CD4-positive, alpha-beta memory T cell (primary cell): ENCODE data around the gene PRSS56. TPM values are rescaled to one million over a fixed set of nuclear protein-coding genes. Genes with fewer than 3 reads are reported as not detected.

Source experiments
- CTCF ChIA-PET: fragments of 350-600 bp; sonication (Branson Sonifier 250); formaldehyde crosslinking; loops from one replicate; lab custom pipeline; 2021; ENCODE audit warnings: inconsistent platforms; ENCODE audit not compliant: partially characterized antibody; lab: Charles Lee
- POLR2A ChIA-PET: fragments of 350-600 bp; sonication (Branson Sonifier 250); formaldehyde crosslinking; loops from one replicate; lab custom pipeline; 2021; ENCODE audit not compliant: partially characterized antibody; lab: Charles Lee
- DNase-seq, 5 donors: peaks; one replicate each; pipeline versions ENCODE4 v3.0.0 to v3.0.0-alpha.2; 2020 to 2022; ENCODE audit warnings: mixed read lengths in 1 of 5
- H3K27ac ChIP-seq: one replicate; pipeline ENCODE4 v1.7.0; 2013; ENCODE audit warnings: low read depth, low read length
- H3K27me3 ChIP-seq: 2 replicates; pipeline ENCODE4 v1.7.0; 2013; ENCODE audit warnings: mild to moderate bottlenecking, low read length, moderate library complexity; ENCODE audit not compliant: insufficient read depth
- H3K36me3 ChIP-seq: 2 replicates; pipeline ENCODE4 v1.7.0; 2013; ENCODE audit warnings: mild to moderate bottlenecking, low read length, moderate library complexity; ENCODE audit not compliant: insufficient read depth
- H3K4me1 ChIP-seq: 2 replicates; pipeline ENCODE4 v1.7.0; 2013; ENCODE audit warnings: mild to moderate bottlenecking, low read length, moderate library complexity; ENCODE audit not compliant: insufficient read depth
- H3K4me3 ChIP-seq, 2 donors: one replicate each; pipeline ENCODE4 v1.7.0; 2013; ENCODE audit warnings: low read length in 2 of 2, mild to moderate bottlenecking in 1 of 2
- H3K9me3 ChIP-seq, 2 donors: one replicate each; pipeline ENCODE4 v1.7.0; 2013; ENCODE audit warnings: low read length in 2 of 2, control low read depth in 1 of 2; ENCODE audit not compliant: control insufficient read depth in 1 of 2
- H3K27ac Mint-ChIP-seq, 7 donors: one replicate each; pipeline ENCODE4 v1.8.0; 2020 to 2021; ENCODE audit warnings: mixed read lengths in 7 of 7, mild to moderate bottlenecking in 6 of 7, inconsistent platforms in 3 of 7, moderate library complexity in 3 of 7
- H3K27me3 Mint-ChIP-seq, 2 donors: one replicate each; pipeline ENCODE4 v1.8.0; 2020 to 2021; ENCODE audit warnings: mixed read lengths in 2 of 2
- H3K36me3 Mint-ChIP-seq, 2 donors: one replicate each; pipeline ENCODE4 v1.8.0; 2020 to 2021; ENCODE audit warnings: mixed read lengths in 2 of 2, inconsistent platforms in 1 of 2, mild to moderate bottlenecking in 1 of 2
- H3K4me1 Mint-ChIP-seq, 4 donors: one replicate each; pipeline ENCODE4 v1.8.0; 2020 to 2021; ENCODE audit warnings: mixed read lengths in 4 of 4, mild to moderate bottlenecking in 1 of 4
- H3K4me3 Mint-ChIP-seq, 8 donors: one replicate each; pipeline ENCODE4 v1.8.0; 2020 to 2021; ENCODE audit warnings: mixed read lengths in 8 of 8, mild to moderate bottlenecking in 7 of 8, moderate library complexity in 6 of 8, inconsistent platforms in 3 of 8
- H3K9me3 Mint-ChIP-seq, 8 donors: one replicate each; pipeline ENCODE4 v1.8.0; 2020 to 2021; ENCODE audit warnings: mixed read lengths in 8 of 8, mild to moderate bottlenecking in 5 of 8, inconsistent platforms in 3 of 8, moderate library complexity in 1 of 8
- intact Hi-C: fragments of 100-400 bp; cut with micrococcal nuclease; formaldehyde crosslinking; loops from one replicate; pipeline ENCODE4 v1.15.1; 2023
- polyA plus RNA-seq, 2 donors: library from polyadenylated mRNA; unstranded; fragments of 300-500 nt; fragmentation: Illumina TruSeq; gene quantifications; one replicate each; pipeline ENCODE4 v1.2.3, GENCODE V29; 2021
- total RNA-seq, 2 experiments: library from RNA; stranded (reverse); gene quantifications; one replicate each; pipeline ENCODE4 v1.2.3, GENCODE V29; 2021

The PRSS56 gene
- total and polyA plus RNA-seq, 4 experiments from 2014 or later: not detected

GRCh38 chr2:232540441-232541041, 20.4 kb downstream of the PRSS56 start:
- intact Hi-C loops: no loop called here
- H3K27me3 Mint-ChIP-seq: peaks cover 3 to 16% of the 10 kb centered on the region in 2 donors
- Histone ChIP-seq H3K27ac (no peak overlapping the region), H3K4me3 (no peak overlapping the region), H3K36me3 (no peaks in the 10 kb centered on the region), H3K4me1 (no peaks in the 10 kb centered on the region), H3K27me3 (no peaks in the 10 kb centered on the region), H3K9me3 (no peaks in the 10 kb centered on the region)
- peaks cover 3 to 6% of the 10 kb centered on the region in 2 donors for H3K36me3 Mint-ChIP-seq
- CTCF ChIA-PET: no interaction called here
- H3K9me3 Mint-ChIP-seq: peaks cover 0 to 3% (median 0%) of the 10 kb centered on the region in 8 donors
- POLR2A ChIA-PET: no interaction called here
- peak overlapping the region in 1 of 7 donors; percentile 80 for H3K27ac Mint-ChIP-seq
- no peak overlapping the region for H3K4me3 Mint-ChIP-seq
- DNase-seq: no peak
- H3K4me1 Mint-ChIP-seq: peaks cover 5 to 29% (median 12%) of the 10 kb centered on the region in 4 donors

DNA sequence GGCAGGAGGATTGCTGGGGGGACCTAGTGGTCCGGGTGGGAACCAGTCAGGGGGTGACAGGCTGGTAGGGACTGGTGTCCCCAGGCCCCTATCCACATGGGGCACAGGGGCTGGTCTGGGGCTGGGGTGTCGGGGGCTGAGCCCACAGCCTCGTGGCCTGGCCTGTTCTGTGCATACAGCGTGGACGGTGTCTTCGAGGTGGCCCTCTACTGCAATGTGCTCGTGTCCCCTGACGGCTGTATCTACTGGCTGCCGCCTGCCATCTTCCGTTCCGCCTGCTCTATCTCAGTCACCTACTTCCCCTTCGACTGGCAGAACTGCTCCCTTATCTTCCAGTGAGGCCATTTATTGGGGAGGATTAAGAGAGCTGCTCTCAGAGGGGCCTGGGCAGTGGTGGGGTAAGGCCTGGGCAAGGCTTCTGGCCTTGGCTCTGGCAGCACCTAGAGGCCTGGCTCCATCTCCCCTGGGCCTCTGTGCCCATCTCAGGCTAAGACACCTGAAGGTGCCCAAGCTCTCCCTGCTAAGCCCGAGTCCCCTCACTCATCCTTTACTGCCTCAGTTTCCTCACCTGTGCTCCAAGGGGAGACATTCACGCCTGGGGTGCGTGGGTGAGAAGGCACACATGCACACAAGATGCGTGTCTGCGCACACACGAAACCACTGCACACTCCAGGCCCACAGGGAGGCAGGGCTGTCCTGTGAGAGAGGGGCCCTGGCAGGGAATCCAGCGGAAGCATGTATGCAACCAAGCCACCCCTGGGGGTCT, 21.2 kb downstream of the PRSS56 start:
- H3K9me3 Mint-ChIP-seq: peaks cover 0 to 3% (median 0%) of the 10 kb centered on the region in 8 donors
- POLR2A ChIA-PET: no interaction called here

DNA sequence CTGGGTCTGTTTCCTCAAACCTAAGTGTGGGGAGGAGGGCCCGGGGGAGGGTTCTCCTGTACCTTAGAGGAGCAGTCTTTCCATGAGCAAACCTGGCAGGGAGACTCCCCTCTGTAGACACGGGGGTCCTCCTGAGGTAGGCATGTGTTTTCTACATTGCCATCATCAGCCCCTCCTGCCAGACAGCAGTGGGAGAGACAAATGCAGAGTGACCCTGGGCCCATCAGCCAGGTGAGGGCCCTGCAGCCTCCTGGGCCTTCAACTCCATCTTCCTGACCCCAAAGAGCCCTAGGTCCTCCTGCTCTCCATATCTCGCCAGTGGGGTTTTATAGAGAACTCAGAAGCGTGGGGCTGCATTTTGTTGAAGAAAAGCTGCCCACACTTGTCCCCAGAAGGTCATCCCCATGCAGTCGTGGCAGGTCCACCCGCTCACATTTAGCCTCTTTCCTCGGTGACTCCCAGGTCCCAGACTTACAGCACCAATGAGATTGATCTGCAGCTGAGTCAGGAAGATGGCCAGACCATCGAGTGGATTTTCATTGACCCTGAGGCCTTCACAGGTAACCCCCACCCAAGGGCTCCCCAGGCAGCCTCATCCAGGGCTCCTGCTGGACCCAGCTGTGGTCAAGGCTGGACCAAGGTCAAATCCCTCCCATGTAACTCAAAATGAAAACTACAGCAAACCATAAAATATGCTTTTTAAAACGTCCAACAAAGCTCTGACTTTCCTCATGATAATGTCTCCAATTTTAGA, 21.9 kb downstream of the PRSS56 start:
- Histone ChIP-seq H3K27ac (no peak overlapping the region), H3K36me3 (peaks cover 4% of the 10 kb centered on the region), H3K4me3 (no peak overlapping the region), H3K27me3 (no peaks in the 10 kb centered on the region), H3K4me1 (peaks cover 7% of the 10 kb centered on the region), H3K9me3 (no peaks in the 10 kb centered on the region)
- CTCF ChIA-PET: no interaction called here
- DNase-seq: no peak
- intact Hi-C loops: no loop called here
- Mint-ChIP-seq H3K4me3 (no peak overlapping the region), H3K4me1 (peaks cover 11 to 41% (median 23%) of the 10 kb centered on the region in 4 donors), H3K27ac (peak overlapping the region in 1 of 7 donors; percentile 46), H3K9me3 (no peaks in the 10 kb centered on the region), H3K27me3 (peaks cover 2 to 5% of the 10 kb centered on the region in 2 donors), H3K36me3 (peaks cover 12 to 13% of the 10 kb centered on the region in 2 donors)
- POLR2A ChIA-PET: no interaction called here

More for the DNA sequence above, 21.2 kb downstream of the PRSS56 start:
- Histone ChIP-seq H3K27ac (no peak overlapping the region), H3K36me3 (no peaks in the 10 kb centered on the region), H3K4me3 (no peak overlapping the region), H3K4me1 (no peaks in the 10 kb centered on the region), H3K9me3 (no peaks in the 10 kb centered on the region), H3K27me3 (no peaks in the 10 kb centered on the region)
- intact Hi-C loops: no loop called here
- Mint-ChIP-seq H3K36me3 (peaks cover 8 to 10% of the 10 kb centered on the region in 2 donors), H3K4me1 (peaks cover 10 to 36% (median 18%) of the 10 kb centered on the region in 4 donors), H3K4me3 (no peak overlapping the region), H3K27me3 (peaks cover 2 to 9% of the 10 kb centered on the region in 2 donors), H3K27ac (peak overlapping the region in 1 of 7 donors; percentile 48)
- CTCF ChIA-PET: no interaction called here
- DNase-seq: no peak

- Mint-ChIP-seq H3K4me3 (no peak overlapping the region), H3K27ac (peak overlapping the region in 2 of 7 donors; percentile 46 to 56), H3K27me3 (peaks cover 2 to 5% of the 10 kb centered on the region in 2 donors), H3K36me3 (peaks cover 18 to 19% of the 10 kb centered on the region in 2 donors), H3K9me3 (no peaks in the 10 kb centered on the region), H3K4me1 (peaks cover 17 to 48% (median 29%) of the 10 kb centered on the region in 4 donors)
- Histone ChIP-seq H3K9me3 (no peaks in the 10 kb centered on the region), H3K36me3 (peaks cover 4% of the 10 kb centered on the region), H3K27me3 (no peaks in the 10 kb centered on the region), H3K27ac (no peak overlapping the region), H3K4me1 (peaks cover 14% of the 10 kb centered on the region), H3K4me3 (no peak overlapping the region)
- intact Hi-C loops: no loop called here
- DNase-seq: no peak
- POLR2A ChIA-PET: no interaction called here
- CTCF ChIA-PET: no interaction called here
Observed at GRCh38 chr2:232542715-232543467, 22.7 kb downstream of the PRSS56 start.

GRCh38 chr2:232543491-232543890, 23.3 kb downstream of the PRSS56 start:
- Mint-ChIP-seq H3K36me3 (peaks cover 19 to 21% of the 10 kb centered on the region in 2 donors), H3K9me3 (no peaks in the 10 kb centered on the region), H3K4me3 (no peak overlapping the region), H3K27ac (no peak overlapping the region), H3K4me1 (peaks cover 20 to 50% (median 32%) of the 10 kb centered on the region in 4 donors), H3K27me3 (peaks cover under 1% of the 10 kb centered on the region in 2 donors)
- POLR2A ChIA-PET: no interaction called here
- intact Hi-C loops: no loop called here
- Histone ChIP-seq H3K4me1 (peaks cover 20% of the 10 kb centered on the region), H3K4me3 (no peak overlapping the region), H3K9me3 (no peaks in the 10 kb centered on the region), H3K36me3 (peaks cover 4% of the 10 kb centered on the region), H3K27ac (no peak overlapping the region), H3K27me3 (no peaks in the 10 kb centered on the region)
- CTCF ChIA-PET: no interaction called here
- no peak for DNase-seq

GRCh38 chr2:232543928-232544631, 23.9 kb downstream of the PRSS56 start:
- H3K27ac ChIP-seq: no peak overlapping the region
- intact Hi-C loops: no loop called here
- H3K4me3 ChIP-seq: no peak overlapping the region
- H3K4me1 ChIP-seq: peaks cover 26% of the 10 kb centered on the region
- no peak for DNase-seq
- H3K4me3 Mint-ChIP-seq: peak overlapping the region in 1 of 8 donors; percentile 10
- CTCF ChIA-PET: no interaction called here
- peak overlapping the region in 2 of 7 donors; percentile 27 to 30 for H3K27ac Mint-ChIP-seq
- H3K36me3 Mint-ChIP-seq: peaks cover 21 to 26% of the 10 kb centered on the region in 2 donors
- POLR2A ChIA-PET: no interaction called here
- peaks cover 4% of the 10 kb centered on the region for H3K36me3 ChIP-seq
- H3K9me3 ChIP-seq: no peaks in the 10 kb centered on the region
- H3K27me3 ChIP-seq: no peaks in the 10 kb centered on the region
- H3K9me3 Mint-ChIP-seq: no peaks in the 10 kb centered on the region
- H3K4me1 Mint-ChIP-seq: peaks cover 26 to 55% (median 38%) of the 10 kb centered on the region in 4 donors
- no peaks in the 10 kb centered on the region for H3K27me3 Mint-ChIP-seq
